ENCODE data around the gene TAMALIN. TPM values are rescaled to one million over a fixed set of nuclear protein-coding genes. Genes with fewer than 3 reads are reported as not detected.
A peak's percentile ranks its signal among the peaks of the same experiment; 100 is the strongest.

Gene TAMALIN
- total RNA-seq, 4 donors from 2014 or later, result 1.7 to 10.7 (median 3.6) TPM

GRCh38 chr12:52033446-52034140, 26.8 kb downstream of the TAMALIN start:
- intact Hi-C loops (cut with DNase I), result no loop called here
- WGBS, 2 donors, result 59 to 61% methylated on average over 10 to 13 of the region's 13 CpGs
- H3K4me3 ChIP-seq, result peak overlapping the region; percentile 7 to 63 (median 40)
- peak overlapping the region; percentile 71 to 94 (median 87) for H3K27ac ChIP-seq
- DNase-seq, result no peak
- H3K36me3 ChIP-seq, result no peaks in the 10 kb centered on the region
- H3K4me1 ChIP-seq, result peaks cover 12 to 49% (median 26%) of the 10 kb centered on the region in 3 donors
- TF ChIP-seq POLR2A (IDR thresholded peaks at IDR 0.05), result no peak
- no peak for TF ChIP-seq CTCF (IDR thresholded peaks at IDR 0.05)
- H3K27me3 ChIP-seq, result peaks cover 0 to 23% (median 0%) of the 10 kb centered on the region in 4 donors
- H3K9me3 ChIP-seq, result no peaks in the 10 kb centered on the region

- Histone ChIP-seq H3K9me3 (no peaks in the 10 kb centered on the region), H3K27me3 (peaks cover 0 to 32% (median 0%) of the 10 kb centered on the region in 4 donors), H3K4me1 (peaks cover 12 to 53% (median 26%) of the 10 kb centered on the region in 3 donors), H3K4me3 (no peak overlapping the region), H3K36me3 (no peaks in the 10 kb centered on the region), H3K27ac (peak overlapping the region in 1 of 4 donors; percentile 92)
- WGBS, 2 donors, result 93 to 100% methylated on average over 4 of the region's 4 CpGs
- TF ChIP-seq CTCF (IDR thresholded peaks at IDR 0.05) (no peak), POLR2A (IDR thresholded peaks at IDR 0.05) (no peak)
- intact Hi-C loops (cut with DNase I), result no loop called here
- no peak for DNase-seq
Measured at GRCh38 chr12:52035190-52035589, 28.4 kb downstream of the TAMALIN start.

- peak overlapping the region; percentile 56 to 95 (median 89) for H3K27ac ChIP-seq
- H3K4me3 ChIP-seq, result no peak overlapping the region
- H3K27me3 ChIP-seq, result peaks cover 0 to 32% (median 0%) of the 10 kb centered on the region in 4 donors
- no peaks in the 10 kb centered on the region for H3K36me3 ChIP-seq
- intact Hi-C loops (cut with DNase I), result no loop called here
- peaks cover 12 to 53% (median 26%) of the 10 kb centered on the region in 3 donors for H3K4me1 ChIP-seq
- TF ChIP-seq CTCF (IDR thresholded peaks at IDR 0.05), result no peak
- no peak for TF ChIP-seq POLR2A (IDR thresholded peaks at IDR 0.05)
- DNase-seq, result no peak
- no peaks in the 10 kb centered on the region for H3K9me3 ChIP-seq
- 83% methylated on average over 1 of the region's 2 CpGs; no CpG with 5 or more reads in 1 of the 2 donors for WGBS, 2 donors
Measured at GRCh38 chr12:52035926-52036325, 29.2 kb downstream of the TAMALIN start.

- H3K4me1 ChIP-seq, result peaks cover 12 to 58% (median 28%) of the 10 kb centered on the region in 3 donors
- DNase-seq, result no peak
- peaks cover 0 to 32% (median 0%) of the 10 kb centered on the region in 4 donors for H3K27me3 ChIP-seq
- peak overlapping the region; percentile 56 to 95 (median 89) for H3K27ac ChIP-seq
- TF ChIP-seq POLR2A (IDR thresholded peaks at IDR 0.05) (peak in 2 of 4 donors; percentile 37 to 80), CTCF (IDR thresholded peaks at IDR 0.05) (no peak)
- 10 to 12% methylated on average over 4 to 17 of the region's 53 CpGs for WGBS, 2 donors
- H3K36me3 ChIP-seq, result no peaks in the 10 kb centered on the region
- intact Hi-C loops (cut with DNase I), result no loop called here
- H3K9me3 ChIP-seq, result no peaks in the 10 kb centered on the region
- peak overlapping the region; percentile 20 to 82 (median 58) for H3K4me3 ChIP-seq
Measured at GRCh38 chr12:52036587-52037171, 29.9 kb downstream of the TAMALIN start.

GRCh38 chr12:52037248-52037861, 30.6 kb downstream of the TAMALIN start:
- Histone ChIP-seq H3K27ac (peak overlapping the region; percentile 75 to 95 (median 86)), H3K27me3 (peaks cover 0 to 32% (median 0%) of the 10 kb centered on the region in 4 donors), H3K9me3 (no peaks in the 10 kb centered on the region), H3K36me3 (no peaks in the 10 kb centered on the region), H3K4me1 (peaks cover 12 to 58% (median 24%) of the 10 kb centered on the region in 3 donors), H3K4me3 (peak overlapping the region; percentile 38 to 82 (median 58))
- no peak for DNase-seq
- 7% methylated on average over 3 of the region's 59 CpGs; no CpG with 5 or more reads in 1 of the 2 donors for WGBS, 2 donors
- TF ChIP-seq POLR2A (IDR thresholded peaks at IDR 0.05), result no peak
- TF ChIP-seq CTCF (IDR thresholded peaks at IDR 0.05), result no peak
- intact Hi-C loops (cut with DNase I), result no loop called here

Data from esophagus squamous epithelium (tissue), 5 donors.